D721Med (cell line): ENCODE data around the gene PAX3.
"Not testable (repeated sequence)": the region's sequence is repeated elsewhere in the genome, so short reads cannot be mapped to it uniquely, and the experiment has no call there.

Source experiments
- DNase-seq: peaks from one replicate; pipeline ENCODE4 v3.0.0; 2011; ENCODE audit warnings: low spot score; ENCODE audit not compliant: insufficient read length
- FAIRE-seq: peaks from 2 replicates; lab custom pipeline; 2011; peaks lifted over from hg19 to GRCh38; lab: Jason Lieb, UNC
- TF ChIP-seq, protein P1 (sequence below): IDR thresholded peaks from 2 replicates; pipeline ENCODE4 v1.5.1; 2012; ENCODE audit warnings: mild to moderate bottlenecking, control low read depth; ENCODE audit not compliant: insufficient read depth; ENCODE audit errors: missing control alignments

The PAX3 gene

GRCh38 chr2:222160944-222161343, 137.9 kb downstream of the PAX3 start:
- TF ChIP-seq, protein P1, sequence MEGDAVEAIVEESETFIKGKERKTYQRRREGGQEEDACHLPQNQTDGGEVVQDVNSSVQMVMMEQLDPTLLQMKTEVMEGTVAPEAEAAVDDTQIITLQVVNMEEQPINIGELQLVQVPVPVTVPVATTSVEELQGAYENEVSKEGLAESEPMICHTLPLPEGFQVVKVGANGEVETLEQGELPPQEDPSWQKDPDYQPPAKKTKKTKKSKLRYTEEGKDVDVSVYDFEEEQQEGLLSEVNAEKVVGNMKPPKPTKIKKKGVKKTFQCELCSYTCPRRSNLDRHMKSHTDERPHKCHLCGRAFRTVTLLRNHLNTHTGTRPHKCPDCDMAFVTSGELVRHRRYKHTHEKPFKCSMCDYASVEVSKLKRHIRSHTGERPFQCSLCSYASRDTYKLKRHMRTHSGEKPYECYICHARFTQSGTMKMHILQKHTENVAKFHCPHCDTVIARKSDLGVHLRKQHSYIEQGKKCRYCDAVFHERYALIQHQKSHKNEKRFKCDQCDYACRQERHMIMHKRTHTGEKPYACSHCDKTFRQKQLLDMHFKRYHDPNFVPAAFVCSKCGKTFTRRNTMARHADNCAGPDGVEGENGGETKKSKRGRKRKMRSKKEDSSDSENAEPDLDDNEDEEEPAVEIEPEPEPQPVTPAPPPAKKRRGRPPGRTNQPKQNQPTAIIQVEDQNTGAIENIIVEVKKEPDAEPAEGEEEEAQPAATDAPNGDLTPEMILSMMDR: no peak
- FAIRE-seq (no peak), DNase-seq (no peak)

- FAIRE-seq (no peak), DNase-seq (no peak)
- TF ChIP-seq, protein P1: no peak
Observed at GRCh38 chr2:222160125-222160524, 138.7 kb downstream of the PAX3 start.

DNA sequence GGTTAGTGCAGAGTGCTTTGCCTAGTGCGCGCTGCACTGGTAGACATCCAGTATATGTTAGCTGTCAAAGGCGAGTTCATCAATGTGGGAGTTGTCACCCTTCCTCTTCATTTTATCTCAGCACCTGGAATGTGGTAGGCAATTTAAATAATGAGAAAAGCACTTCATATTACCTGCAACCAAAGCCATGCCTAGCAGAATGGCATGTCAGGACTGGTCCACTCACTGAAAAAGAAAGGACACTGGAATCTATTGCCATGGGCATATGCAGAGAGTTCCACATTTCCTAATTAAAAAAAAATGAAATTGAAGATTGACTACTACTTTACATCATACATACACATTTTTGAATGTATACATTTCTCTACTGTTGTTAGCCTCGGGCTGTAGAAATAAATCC, 139.6 kb downstream of the PAX3 start:
- DNase-seq: no peak
- no peak for FAIRE-seq
- TF ChIP-seq, protein P1: no peak

DNA sequence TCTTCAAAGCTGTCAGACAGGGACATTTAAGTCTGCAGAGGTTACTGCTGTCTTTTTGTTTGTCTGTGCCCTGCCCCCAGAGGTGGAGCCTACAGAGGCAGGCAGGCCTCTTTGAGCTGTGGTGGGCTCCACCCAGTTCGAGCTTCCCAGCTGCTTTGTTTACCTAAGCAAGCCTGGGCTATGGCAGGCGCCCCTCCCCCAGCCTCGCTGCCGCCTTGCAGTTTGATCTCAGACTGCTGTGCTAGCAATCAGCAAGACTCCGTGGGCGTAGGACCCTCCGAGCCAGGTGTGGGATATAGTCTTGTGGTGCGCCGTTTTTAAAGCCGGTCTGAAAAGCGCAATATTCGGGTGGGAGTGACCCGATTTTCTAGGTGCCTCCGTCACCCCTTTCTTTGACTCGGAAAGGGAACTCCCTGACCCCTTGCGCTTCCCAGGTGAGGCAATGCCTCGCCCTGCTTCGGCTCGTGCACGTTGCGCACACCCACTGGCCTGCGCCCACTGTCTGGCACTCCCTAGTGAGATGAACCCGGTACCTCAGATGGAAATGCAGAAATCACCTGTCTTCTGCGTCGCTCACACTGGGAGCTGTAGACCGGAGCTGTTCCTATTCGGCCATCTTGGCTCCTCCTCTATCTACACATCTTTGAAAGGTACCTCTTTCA, 143.7 kb downstream of the PAX3 start:
- not testable (repeated sequence) for DNase-seq, FAIRE-seq
